GM23338 (cell line): ENCODE results near the gene DMD.
"Not testable (repeated sequence)": the region's sequence is repeated elsewhere in the genome, so short reads cannot be mapped to it uniquely, and the experiment has no call there.

Experiments used
- CREB1 ChIP-seq: fragments of 250-450 bp; sonication (Bioruptor Pico); IDR thresholded peaks from 2 replicates; pipeline ENCODE4 v1.5.0; 2020; ENCODE audit warnings: low read depth, mild to moderate bottlenecking, moderate library complexity
- EZH2 ChIP-seq: fragments of 200-600 bp; sonication (generic); IDR thresholded peaks from one replicate; pipeline ENCODE4 v1.8.0; 2017; ENCODE audit warnings: antibody characterized with exemption, mild to moderate bottlenecking, low read depth; ENCODE audit not compliant: unreplicated experiment
- JUNB ChIP-seq: IDR thresholded peaks from one replicate; pipeline ENCODE4 v1.6.1; 2016; ENCODE audit warnings: antibody characterized with exemption; ENCODE audit not compliant: unreplicated experiment
- NANOG ChIP-seq: IDR thresholded peaks from 2 replicates; pipeline ENCODE4 v1.6.1; 2016; ENCODE audit warnings: antibody characterized with exemption, borderline replicate concordance
- POLR2AphosphoS5 ChIP-seq: IDR thresholded peaks from 2 replicates; pipeline ENCODE4 v1.6.1; 2016; ENCODE audit warnings: antibody characterized with exemption, low read depth
- ZNF114 ChIP-seq: fragments of 250-450 bp; sonication (Bioruptor Pico); IDR thresholded peaks from 2 replicates; pipeline ENCODE4 v1.5.0; 2020; ENCODE audit warnings: mild to moderate bottlenecking, moderate library complexity
- ZNF331 ChIP-seq: fragments of 250-450 bp; sonication (Bioruptor Pico); IDR thresholded peaks from 2 replicates; pipeline ENCODE4 v1.5.0; 2020; ENCODE audit warnings: low read depth, mild to moderate bottlenecking, moderate library complexity
- TF ChIP-seq, protein P1 (sequence below), 2 experiments: fragments of 200-600 bp in 1 of 2; sonication (generic) in 1 of 2; conservative IDR thresholded peaks; 2 replicates each; pipeline versions ENCODE4 v1.5.1 to v1.6.1; 2016 to 2017; ENCODE audit warnings: antibody characterized with exemption in 2 of 2, low read depth in 2 of 2, mild to moderate bottlenecking in 2 of 2, moderate library complexity in 1 of 2
- TF ChIP-seq, protein P2 (sequence below): IDR thresholded peaks from one replicate; pipeline ENCODE4 v1.6.1; 2018; ENCODE audit warnings: antibody characterized with exemption; ENCODE audit not compliant: unreplicated experiment
- TF ChIP-seq, protein P3 (sequence below): IDR thresholded peaks from 2 replicates; pipeline ENCODE4 v1.6.1; 2016; ENCODE audit warnings: antibody characterized with exemption

DNA sequence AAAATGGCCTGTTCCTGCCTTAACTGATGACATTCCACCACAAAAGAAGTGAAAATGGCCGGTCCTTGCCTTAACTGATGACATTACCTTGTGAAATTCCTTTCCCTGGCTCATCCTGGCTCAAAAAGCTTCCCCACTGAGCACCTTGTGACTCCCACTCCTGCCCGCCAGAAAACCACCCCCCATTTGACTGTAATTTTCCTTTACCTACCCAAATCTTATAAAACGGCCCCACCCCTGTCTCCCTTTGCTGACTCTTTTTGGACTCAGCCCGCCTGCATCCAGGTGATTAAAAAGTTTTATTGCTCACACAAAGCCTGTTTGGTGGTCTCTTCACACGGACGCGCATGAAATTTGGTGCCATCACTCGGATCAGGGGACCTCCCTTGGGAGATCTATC, 1833.5 kb downstream of the DMD start:
- TF ChIP-seq POLR2AphosphoS5; JUNB; CREB1; EZH2; ZNF114 (CRISPR knock-in tag); NANOG; ZNF331: not testable (repeated sequence)
- TF ChIP-seq, protein P1, sequence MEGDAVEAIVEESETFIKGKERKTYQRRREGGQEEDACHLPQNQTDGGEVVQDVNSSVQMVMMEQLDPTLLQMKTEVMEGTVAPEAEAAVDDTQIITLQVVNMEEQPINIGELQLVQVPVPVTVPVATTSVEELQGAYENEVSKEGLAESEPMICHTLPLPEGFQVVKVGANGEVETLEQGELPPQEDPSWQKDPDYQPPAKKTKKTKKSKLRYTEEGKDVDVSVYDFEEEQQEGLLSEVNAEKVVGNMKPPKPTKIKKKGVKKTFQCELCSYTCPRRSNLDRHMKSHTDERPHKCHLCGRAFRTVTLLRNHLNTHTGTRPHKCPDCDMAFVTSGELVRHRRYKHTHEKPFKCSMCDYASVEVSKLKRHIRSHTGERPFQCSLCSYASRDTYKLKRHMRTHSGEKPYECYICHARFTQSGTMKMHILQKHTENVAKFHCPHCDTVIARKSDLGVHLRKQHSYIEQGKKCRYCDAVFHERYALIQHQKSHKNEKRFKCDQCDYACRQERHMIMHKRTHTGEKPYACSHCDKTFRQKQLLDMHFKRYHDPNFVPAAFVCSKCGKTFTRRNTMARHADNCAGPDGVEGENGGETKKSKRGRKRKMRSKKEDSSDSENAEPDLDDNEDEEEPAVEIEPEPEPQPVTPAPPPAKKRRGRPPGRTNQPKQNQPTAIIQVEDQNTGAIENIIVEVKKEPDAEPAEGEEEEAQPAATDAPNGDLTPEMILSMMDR (conservative IDR thresholded peaks at IDR 0.05; ENCODE audit: low read depth in 2 of 2): not testable (repeated sequence)
- TF ChIP-seq, protein P2, sequence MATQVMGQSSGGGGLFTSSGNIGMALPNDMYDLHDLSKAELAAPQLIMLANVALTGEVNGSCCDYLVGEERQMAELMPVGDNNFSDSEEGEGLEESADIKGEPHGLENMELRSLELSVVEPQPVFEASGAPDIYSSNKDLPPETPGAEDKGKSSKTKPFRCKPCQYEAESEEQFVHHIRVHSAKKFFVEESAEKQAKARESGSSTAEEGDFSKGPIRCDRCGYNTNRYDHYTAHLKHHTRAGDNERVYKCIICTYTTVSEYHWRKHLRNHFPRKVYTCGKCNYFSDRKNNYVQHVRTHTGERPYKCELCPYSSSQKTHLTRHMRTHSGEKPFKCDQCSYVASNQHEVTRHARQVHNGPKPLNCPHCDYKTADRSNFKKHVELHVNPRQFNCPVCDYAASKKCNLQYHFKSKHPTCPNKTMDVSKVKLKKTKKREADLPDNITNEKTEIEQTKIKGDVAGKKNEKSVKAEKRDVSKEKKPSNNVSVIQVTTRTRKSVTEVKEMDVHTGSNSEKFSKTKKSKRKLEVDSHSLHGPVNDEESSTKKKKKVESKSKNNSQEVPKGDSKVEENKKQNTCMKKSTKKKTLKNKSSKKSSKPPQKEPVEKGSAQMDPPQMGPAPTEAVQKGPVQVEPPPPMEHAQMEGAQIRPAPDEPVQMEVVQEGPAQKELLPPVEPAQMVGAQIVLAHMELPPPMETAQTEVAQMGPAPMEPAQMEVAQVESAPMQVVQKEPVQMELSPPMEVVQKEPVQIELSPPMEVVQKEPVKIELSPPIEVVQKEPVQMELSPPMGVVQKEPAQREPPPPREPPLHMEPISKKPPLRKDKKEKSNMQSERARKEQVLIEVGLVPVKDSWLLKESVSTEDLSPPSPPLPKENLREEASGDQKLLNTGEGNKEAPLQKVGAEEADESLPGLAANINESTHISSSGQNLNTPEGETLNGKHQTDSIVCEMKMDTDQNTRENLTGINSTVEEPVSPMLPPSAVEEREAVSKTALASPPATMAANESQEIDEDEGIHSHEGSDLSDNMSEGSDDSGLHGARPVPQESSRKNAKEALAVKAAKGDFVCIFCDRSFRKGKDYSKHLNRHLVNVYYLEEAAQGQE: not testable (repeated sequence)
- TF ChIP-seq, protein P3, sequence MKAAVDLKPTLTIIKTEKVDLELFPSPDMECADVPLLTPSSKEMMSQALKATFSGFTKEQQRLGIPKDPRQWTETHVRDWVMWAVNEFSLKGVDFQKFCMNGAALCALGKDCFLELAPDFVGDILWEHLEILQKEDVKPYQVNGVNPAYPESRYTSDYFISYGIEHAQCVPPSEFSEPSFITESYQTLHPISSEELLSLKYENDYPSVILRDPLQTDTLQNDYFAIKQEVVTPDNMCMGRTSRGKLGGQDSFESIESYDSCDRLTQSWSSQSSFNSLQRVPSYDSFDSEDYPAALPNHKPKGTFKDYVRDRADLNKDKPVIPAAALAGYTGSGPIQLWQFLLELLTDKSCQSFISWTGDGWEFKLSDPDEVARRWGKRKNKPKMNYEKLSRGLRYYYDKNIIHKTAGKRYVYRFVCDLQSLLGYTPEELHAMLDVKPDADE: not testable (repeated sequence)
